CD4-positive, alpha-beta T cell treated with Interleukin-4 for 1 hour (primary cell): ENCODE measurements around the gene CCL24.
A peak's percentile ranks its signal among the peaks of the same experiment; 100 is the strongest.
"Not testable (repeated sequence)": the region's sequence is repeated elsewhere in the genome, so short reads cannot be mapped to it uniquely, and the experiment has no call there.

Experiments used
- DNase-seq, 2 donors: peaks; one replicate each; pipeline ENCODE4 v3.0.0-alpha.2; 2020 to 2022

CCL24 gene, protein sequence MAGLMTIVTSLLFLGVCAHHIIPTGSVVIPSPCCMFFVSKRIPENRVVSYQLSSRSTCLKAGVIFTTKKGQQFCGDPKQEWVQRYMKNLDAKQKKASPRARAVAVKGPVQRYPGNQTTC

DNA sequence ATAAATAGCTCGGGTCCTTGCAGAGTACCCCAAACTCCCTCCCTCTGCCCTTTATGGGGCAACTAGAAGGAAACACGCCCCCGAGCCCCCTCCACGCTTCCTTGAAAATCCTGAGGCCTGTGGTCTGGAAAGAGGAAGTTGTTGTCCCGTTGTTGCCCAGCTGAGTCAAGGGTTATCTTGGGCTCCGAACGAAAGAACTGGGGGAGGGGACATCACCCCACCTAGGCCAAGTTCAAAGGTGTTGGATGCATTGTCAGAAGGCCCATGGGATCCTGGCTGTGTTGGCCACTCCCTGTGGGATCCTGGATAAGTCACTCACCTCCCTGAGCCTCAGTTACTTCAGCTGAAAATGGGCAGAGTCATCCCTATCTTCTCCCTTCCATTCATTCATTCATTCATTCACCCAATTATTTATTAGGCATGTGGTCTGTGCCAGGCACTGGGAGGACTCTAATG is at the start of gene CCL24:
CCL24 (minus strand) TSS at position 26 of the 456 bp plus-strand sequence. CDS start 91 bp downstream, outside the sequence.
- DNase-seq: no peak

DNA sequence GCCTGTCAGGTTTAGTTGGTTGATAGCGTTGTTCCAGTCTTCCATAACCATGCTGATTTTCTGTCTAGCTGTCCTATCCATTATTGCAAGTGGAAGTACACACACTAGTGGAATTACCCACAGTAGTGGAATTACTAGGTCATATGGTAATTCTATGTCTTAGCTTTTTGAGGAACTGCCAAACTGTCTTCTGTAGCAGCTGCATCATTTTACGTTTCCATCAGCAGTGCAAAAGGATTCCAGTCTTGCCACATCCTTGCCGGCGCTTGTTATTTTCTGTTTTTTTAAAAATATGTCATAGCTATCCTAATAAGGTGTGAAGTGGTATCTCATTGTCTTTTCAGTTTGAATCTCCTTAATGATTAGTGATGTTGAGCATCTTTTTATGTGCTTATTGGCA is 48.0 kb upstream of the CCL24 start:
- DNase-seq: peak; percentile 15 to 58

DNA sequence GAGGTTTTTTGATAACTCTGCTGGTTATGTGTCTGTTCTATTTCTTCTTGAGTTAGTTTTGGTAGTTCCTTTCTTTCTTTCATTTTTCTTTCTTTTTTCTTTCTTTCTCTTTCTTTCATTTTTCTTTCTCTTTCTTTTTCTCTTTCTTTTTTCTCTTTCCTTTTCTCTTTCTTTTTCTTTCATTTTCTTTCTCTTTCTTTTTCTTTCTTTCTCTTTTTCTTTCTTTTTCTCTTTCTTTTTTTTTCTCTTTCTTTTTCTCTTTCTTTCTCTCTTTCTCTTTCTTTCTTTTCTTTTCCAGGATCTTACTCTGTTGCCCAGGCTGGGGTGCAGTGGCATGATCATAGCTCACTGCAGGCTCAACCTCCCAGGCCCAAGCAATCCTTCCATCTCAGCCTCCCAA is 44.8 kb upstream of the CCL24 start:
- no peak for DNase-seq

DNA sequence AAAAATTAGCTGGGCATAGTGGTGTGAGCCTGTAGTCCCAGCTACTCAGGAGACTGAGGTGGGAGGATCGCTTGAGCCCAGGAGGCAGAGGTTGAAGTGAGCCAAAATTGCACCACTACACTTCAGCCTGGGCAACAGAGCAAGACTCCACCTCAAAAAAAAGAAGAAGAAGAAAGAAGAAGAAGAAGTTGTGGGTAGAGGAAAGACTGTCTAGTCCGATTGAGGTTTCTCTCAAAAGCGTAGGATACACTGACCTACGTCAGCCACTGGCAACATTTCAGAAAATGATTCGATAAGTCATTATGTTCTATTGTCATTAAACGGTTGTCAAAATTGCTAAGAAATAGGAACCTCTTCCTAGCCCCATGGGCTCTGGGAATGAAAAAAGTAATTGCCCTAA is 42.9 kb upstream of the CCL24 start:
- DNase-seq: peak; percentile 18 to 58

DNA sequence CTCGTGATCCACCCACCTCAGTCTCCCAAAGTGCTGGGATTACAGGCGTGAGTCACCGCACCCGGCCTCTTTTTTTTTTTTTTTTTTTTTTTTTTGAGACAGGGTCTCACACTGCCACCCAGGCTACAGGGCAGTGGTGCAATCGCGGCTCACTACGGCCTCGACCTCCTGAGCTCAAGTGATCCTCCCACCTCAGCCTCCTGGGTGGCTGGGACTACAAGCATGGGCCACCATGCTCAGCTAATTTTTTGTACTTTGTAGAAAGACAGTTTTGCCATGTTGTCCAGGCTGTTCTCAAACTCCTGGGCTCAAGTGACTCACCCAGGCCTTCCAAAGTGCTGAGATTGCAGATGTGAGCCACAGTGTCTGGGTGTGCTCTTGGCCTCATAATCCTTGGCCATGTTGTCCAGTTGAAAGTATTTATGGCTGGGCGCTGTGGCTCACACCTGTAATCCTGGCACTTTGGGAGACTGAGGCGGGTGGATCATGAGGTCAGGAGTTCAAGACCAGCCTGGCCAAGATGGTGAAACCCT is 41.3 kb upstream of the CCL24 start:
- not testable (repeated sequence) for DNase-seq

DNA sequence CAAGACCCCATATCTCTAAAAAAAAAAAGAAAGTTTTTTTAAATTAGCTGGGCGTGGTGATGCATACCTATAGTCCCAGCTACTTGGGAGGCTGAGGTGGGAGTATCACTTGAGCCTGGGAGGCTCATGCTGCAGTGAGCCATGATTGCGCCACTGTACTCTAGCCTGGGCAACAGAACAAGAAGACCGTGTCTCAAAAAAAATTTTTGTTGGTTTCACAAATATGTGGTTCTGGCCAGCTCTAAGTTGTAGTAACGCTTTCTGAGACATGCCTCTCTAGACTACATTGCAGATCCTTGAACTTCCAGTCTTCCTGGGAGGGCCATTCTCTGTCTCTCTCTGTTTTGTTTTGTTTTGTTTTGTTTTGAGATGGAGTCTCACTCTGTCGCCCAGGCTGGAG is 40.6 kb upstream of the CCL24 start:
- no peak for DNase-seq

DNA sequence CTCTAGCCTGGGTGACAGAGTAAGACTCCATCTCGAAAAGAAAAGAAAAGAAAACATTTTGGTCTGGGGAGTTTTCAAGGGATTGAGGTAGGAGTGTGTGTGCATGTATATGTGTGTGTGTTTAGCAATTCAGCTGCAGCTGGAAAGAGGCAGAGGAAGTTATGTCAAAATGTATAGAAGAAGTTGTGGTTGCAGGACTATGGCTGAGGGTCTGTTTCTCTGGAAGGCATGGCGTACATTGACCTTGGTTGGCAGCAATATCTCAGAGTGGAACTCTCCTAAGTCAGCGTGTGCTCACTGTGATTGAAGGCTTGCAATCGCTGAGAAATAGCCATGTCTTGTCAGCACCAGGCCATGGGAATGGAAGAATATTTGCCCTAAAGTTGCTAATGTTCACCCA is 36.6 kb upstream of the CCL24 start:
- peak in 1 of 2 donors; percentile 43 for DNase-seq

DNA sequence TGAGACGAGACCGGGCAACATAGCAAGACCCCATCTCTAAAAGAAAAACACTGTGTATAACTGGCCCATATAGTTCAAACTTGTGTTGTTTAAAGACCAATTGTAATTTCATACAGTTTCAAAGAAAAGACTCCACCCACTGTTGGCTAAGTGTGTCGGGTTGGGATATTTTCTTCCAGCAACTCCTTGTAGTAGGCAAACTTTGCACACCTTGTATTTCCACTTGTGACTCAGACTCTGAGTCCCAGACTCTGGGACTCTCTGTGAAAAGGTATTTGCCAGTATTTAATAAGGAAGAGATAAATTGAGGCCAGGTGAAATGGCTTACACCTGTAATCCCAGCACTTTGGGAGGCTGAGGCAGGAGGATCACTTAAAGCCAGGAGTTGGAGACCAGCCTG is 36.0 kb upstream of the CCL24 start:
- DNase-seq: no peak

DNA sequence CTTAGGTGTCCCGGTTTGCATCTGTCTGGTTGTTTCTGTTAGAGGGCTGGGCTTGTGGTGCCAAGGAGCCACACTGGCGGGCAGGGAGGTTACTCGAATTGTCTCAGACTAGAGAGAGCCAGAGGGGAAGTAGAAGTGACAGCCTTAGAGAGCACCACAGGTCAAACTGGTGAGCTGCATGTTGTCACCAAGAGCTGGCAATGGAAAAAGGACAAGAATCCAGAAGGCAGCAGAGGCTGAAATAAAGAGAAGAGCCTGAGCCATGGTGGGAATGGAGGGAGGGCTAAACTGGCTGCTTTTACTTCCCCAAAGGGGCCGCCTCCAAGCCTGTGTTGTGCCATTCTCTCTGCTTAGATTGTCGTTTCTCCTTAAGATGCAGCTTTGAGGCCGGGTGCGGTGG is 34.1 kb upstream of the CCL24 start:
- DNase-seq: peak in 1 of 2 donors; percentile 30

DNA sequence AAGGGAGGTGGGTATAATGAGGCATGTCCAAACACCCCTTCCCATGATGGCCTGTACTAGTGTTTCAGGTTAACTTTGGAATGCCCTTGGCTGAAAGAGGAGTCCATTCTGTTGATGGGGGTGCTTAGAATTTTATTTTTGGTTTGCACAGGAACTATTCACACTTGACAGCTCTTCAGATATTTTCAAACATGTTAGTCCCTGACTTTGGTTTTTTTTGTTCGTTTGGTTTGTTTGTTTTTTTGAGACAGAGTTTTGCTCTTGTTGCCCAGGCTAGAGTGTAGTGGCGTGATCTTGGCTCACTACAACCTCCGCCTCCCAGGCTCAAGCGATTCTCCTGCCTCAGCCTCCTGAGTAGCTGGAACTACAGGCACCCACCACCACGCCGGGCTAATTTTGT is 31.5 kb upstream of the CCL24 start:
- not testable (repeated sequence) for DNase-seq

DNA sequence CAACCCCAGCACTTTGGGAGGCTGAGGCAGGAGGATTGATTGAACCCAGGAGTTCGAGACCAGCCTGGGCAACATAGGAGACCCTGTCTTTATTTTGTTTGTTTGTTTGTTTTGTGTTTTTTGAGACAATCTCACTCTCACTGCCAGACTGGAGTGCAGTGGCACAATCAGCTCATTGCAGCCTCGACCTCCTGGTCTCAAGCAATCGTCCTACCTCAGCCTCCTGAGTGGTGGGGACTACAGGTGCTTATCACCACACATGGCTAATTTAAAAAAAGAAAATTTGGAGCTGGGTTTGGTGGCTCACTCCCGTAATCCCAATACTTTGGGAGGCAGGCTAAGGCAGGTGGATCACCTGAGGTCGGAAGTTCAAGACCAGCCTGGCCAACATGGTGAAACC is 30.6 kb upstream of the CCL24 start:
- DNase-seq: no peak

DNA sequence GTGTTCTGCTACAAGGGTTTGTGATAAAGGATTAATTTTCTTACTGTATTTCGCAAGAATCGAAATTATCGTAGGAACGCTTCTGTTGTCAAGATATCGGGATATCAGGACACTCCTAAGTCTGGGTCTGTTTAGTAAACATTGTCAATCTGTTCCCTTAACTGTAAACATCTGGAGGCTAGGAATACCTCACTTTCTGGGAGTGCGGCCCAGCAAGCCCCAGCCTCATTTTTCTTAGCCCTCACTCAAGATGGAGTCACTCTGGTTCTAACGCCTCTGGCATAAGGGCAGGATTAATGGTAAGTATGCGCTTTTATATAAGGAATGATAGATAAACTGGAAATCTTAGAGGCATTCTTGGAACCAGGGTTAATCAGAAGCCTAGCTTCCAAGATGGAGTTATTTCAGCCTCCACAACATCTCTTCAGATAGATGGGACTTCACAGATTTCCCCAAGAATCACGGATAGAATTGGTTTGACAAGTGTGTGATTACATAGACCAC is 30.1 kb upstream of the CCL24 start:
- no peak for DNase-seq

DNA sequence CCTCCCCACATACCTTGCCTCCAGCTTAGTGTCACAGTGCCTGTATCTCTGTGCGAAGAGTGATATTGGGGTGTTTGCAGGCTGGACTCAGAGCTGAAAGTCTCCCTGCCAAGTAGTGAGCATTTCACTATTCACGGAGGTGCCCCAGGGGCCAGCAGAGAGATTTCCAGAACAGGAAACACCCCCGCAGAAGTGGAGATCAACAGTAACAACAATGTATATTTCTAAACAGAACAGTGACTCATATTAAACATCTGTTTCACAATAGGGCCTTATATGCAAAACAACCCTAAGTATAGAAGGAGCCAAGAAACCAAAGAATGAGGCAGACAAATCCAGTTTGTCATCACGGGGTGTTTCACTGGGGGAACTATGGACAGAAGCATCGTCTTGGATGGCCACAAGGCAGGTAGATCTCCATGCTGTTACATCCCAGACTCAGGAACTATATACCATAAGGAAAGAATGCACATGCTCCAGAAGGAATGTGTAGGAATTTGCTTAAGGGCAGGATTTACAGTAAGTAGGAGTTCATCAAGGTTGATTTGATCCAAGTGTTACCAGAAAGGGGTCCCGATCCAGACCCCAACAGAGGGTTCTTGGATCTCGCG is 29.3 kb upstream of the CCL24 start:
- DNase-seq: peak in 1 of 2 donors; percentile 59

DNA sequence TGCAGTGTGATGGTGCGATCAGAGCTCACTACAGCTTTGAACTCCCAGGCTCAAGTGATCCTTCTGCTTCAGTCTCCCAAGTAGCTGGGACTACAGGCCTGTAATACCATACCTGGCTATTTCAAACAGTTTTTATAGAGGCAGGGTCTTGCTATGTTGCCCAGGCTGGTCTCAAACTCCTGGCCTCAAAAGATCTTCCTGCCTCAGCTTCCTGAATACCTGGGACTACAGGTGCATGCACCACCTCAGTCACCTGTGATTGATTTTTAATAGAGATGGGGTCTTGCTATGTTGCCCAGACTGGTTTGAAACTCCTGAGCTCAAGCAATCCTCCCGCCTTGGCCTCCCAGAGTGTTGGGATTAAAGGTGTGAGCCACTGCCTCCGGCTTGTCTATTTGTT is 26.4 kb upstream of the CCL24 start:
- no peak for DNase-seq

DNA sequence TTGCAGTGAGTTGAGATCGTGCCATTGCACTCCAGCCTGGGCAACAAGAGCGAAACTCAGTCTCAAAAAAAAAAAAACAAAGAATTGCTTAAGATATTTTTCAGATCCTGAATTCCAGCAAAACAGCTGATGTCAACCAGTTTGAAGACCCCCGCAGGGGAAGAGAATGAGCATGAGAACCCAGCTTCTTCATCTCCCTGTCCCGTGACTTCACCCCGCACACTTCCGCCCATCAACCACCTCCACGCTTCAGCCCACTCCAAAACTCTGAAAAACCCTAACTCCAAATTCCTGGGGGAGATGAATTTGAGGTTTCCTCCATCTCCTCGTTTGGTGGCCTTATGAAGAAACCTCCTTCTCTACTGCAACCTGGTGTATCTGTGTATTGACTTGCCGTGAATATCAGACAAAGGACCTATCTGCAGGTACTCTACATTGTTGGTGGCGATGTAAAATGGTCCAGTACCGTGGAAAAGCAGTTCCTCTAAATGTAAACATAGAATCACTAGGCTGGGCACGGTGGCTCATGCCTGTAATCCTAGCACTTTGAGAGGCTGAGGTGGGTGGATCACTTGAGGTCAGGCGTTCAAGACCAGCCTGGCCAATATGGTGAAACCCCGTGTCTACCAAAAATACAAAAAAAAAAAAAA is 24.8 kb upstream of the CCL24 start:
- not testable (repeated sequence) for DNase-seq

DNA sequence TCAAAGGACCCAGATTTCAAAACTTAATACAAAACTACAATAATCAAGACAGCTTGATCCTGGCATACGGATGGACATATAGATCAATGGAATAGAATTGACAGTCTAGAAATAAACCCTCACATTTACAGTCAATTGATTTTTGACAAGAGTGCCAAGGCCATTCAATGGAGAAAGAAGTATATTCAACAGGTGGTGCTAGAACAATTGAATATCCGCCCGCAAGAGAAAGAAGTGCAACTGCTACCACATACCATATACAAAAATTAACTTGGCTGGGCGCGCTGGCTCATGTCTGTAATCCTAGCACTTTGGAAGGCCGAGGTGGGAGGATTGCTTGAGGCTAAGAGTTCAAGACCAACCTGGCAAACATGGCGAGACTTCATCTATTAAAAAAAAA is 23.2 kb upstream of the CCL24 start:
- no peak for DNase-seq

DNA sequence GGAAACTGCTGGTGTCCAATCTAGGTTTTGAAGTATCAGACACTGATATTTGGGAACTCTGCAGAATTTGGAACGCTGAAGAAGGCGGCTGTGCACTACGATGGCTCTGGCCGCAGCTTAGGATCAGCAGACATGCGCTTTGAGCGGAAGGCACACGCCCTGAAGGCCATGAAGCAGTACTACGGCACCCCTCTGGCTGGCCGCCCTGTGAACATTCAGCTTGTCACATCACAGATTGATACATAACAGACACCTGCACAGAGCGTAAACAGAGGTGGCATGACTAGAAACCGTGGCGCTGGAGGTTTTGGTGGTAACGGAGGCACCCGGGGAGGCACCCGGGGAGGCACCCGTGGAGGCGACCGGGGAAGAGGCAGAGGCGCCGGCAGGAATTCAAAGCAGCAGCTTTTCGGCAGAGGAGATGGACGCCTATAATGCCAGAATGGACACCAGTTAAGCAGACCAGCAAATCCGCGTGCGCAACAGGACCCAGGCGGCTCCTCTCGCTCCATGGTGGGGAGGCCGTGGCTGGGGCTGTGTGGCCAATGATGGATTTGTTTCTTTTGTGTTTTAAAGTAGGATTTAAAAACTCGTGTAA is 22.2 kb upstream of the CCL24 start:
- DNase-seq: no peak

DNA sequence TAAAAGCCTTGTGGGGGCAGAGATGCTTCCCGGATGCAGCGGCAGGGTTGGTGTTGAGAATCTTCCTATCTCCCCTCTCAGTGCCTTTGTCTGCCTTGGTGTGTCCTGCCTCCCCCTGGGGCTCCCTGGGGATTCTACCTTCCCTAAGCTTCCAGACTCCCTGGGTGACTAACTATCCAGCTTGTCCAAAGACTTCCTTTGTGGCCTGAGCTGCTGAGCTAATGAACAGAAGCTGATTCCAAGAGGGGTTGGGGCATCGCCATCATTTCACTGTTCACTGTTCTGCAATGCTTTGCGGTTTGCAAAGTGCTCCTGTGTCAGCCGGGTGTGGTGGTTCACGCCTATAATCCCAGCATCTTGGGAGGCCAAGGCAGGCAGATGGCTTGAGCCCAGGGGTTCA is 20.1 kb upstream of the CCL24 start:
- DNase-seq: not testable (repeated sequence)

DNA sequence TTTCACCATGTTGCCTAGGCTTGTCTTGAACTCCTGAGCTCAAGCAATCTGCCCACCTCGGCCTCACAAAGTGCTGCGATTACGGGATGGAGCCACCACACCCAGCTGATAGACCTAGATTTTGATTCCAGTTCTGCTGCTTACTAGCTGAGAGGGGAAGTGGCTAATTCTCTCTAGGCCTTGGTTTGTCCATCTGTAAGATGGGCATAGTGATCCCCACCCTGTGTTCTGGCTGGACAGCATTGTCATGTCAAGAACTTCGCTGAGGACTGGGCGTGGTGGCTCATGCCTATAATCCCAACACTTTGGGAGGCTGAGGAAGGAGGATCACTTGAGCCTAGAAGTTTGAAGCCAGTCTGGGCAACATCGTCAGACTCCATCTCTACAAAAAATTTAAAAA is 17.4 kb upstream of the CCL24 start:
- no peak for DNase-seq

DNA sequence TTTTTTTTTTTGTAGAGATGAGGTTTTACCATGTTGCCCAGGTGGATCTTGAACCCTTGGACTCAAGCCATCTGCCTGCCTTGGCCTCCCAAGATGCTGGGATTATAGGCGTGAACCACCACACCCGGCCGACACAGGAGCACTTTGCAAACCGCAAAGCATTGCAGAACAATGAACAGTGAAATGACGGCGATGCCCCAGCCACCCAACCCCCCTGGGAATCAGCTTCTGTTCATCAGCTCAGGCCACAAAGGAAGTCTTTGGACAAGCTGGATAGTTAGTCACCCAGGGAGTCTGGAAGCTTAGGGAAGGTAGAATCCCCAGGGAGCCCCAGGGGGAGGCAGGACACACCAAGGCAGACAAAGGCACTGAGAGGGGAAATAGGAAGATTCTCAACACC is 16.1 kb upstream of the CCL24 start:
- DNase-seq: not testable (repeated sequence)

DNA sequence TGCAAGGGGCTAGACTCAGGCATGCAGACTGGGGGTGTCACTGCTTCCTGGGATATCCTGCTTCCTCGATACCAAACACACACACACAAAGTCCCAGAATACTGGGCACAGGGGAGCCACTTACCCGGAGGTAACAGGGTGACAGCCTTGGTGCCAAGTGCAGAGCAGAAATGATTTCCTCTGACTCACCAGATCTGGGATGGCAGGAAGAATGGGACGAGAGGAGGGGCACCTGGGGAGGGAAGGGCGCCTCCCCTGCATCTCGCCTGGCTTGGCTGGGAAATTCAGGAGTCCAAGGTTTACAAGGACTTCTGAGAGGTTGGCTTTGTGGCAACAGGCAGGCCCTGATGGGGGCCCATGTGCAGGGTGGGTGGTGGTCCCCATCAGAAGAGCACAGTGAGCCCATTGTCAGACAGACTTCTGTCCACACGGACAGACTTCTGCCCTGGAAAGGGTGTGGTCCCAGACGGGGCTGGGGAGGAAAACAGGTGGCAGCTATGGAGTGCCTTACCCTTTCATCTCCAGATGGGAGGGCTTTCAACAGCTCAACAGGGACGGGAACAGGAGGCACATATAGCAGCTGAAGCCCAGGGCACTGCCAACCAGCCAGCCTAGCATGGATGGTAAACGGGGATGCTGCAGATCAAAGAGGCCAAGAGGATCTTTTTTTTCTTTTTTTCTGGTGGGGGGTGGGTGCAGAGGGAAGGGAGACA is 9.7 kb upstream of the CCL24 start:
- DNase-seq: no peak

DNA sequence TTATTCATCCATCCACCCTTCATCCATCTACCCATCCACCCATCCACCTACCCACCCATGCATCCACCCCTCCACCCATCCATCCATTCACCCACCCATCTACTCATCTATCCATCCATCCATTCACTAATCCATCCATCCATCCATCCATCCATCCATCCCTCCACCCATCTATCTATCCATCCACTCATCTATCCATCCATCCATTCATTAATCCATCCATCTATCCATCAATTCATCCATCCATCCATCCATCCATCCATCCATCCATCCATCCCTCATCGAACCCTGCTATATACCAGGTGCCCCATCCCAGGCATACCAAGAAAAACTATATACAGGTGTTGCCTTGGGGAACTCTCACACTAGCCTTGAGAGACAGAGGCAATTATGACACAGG is 7.1 kb upstream of the CCL24 start:
- DNase-seq: no peak

DNA sequence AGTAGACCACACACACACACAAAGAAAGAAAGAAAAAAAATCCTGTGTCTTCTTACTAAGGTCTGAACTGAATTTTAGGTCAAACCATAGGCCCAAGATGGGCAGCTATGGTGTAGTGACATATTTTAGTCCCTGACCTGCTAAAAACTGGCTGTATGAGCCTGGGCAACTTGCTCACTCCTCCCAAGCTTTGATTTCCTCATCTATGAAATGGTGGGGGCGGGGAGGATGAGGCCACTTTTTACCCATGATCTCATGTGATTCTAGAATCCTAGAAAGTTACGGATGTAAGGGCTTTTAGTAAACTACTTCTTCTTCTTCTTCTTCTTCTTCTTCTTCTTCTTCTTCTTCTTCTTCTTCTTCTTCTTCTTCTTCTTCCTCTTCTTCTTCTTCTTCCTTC is 6.1 kb upstream of the CCL24 start:
- DNase-seq: peak in 1 of 2 donors; percentile 21
